Measurements from ENCODE around the gene MICA. TPM values are rescaled to one million over a fixed set of nuclear protein-coding genes. Genes with fewer than 3 reads are reported as not detected.
"Not testable (repeated sequence)": the region's sequence is repeated elsewhere in the genome, so short reads cannot be mapped to it uniquely, and the experiment has no call there.

Gene MICA
- total RNA-seq, 1 donor from 2014 or later: 70.0 TPM

GRCh38 chr6:31402324-31403282, 792 bp upstream of the MICA start:
- H3K4me3 Mint-ChIP-seq (ENCODE audit: unreplicated experiment): peak overlapping the region; percentile 99
- H3K36me3 Mint-ChIP-seq (ENCODE audit: low read depth, unreplicated experiment): no peaks in the 10 kb centered on the region
- DNase-seq (ENCODE audit: low read depth): no peak
- no peaks in the 10 kb centered on the region for H3K9me3 Mint-ChIP-seq (ENCODE audit: unreplicated experiment)
- peaks cover 29% of the 10 kb centered on the region for H3K4me1 Mint-ChIP-seq (ENCODE audit: low read depth, unreplicated experiment)
- peak overlapping the region; percentile 85 for H3K9ac ChIP-seq (ENCODE audit: low read length)
- H3K27ac Mint-ChIP-seq (ENCODE audit: unreplicated experiment): peak overlapping the region; percentile 72
- peak overlapping the region; percentile 93 for H3K4me3 ChIP-seq (ENCODE audit: insufficient read depth, low read depth, low read length)
- H3K4me2 ChIP-seq (ENCODE audit: low read length): peak overlapping the region; percentile 97
- H3K27ac ChIP-seq (ENCODE audit: low read depth, low read length): peak overlapping the region; percentile 66
- peaks cover 32% of the 10 kb centered on the region for H3K4me1 ChIP-seq (ENCODE audit: insufficient read depth, low read length)
- no peaks in the 10 kb centered on the region for H3K9me3 ChIP-seq (ENCODE audit: insufficient read depth, low read depth, low read length)
- no peak for FAIRE-seq
- H2AFZ ChIP-seq (ENCODE audit: low read depth, low read length): peak overlapping the region; percentile 55
- peaks cover 75% of the 10 kb centered on the region for H3K79me2 ChIP-seq (ENCODE audit: insufficient read depth, low read length)
- TF ChIP-seq EZH2 (IDR thresholded peaks at IDR 0.05; ENCODE audit: insufficient read depth, low read length): no peak
- no peak for TF ChIP-seq CTCF (IDR thresholded peaks at IDR 0.05; ENCODE audit: insufficient read depth, low read depth, low read length)
- H3K27me3 ChIP-seq (ENCODE audit: insufficient read depth, low read length): no peaks in the 10 kb centered on the region
- H3K36me3 ChIP-seq (ENCODE audit: insufficient read depth, low read length): no peaks in the 10 kb centered on the region
- H4K20me1 ChIP-seq (ENCODE audit: insufficient read depth, low read length): peaks cover 53% of the 10 kb centered on the region
- no peaks in the 10 kb centered on the region for H3K27me3 Mint-ChIP-seq (ENCODE audit: low read depth, unreplicated experiment)

- H3K9me3 ChIP-seq (ENCODE audit: insufficient read depth, low read depth, low read length); FAIRE-seq; H3K36me3 ChIP-seq (ENCODE audit: insufficient read depth, low read length); H3K9me3 Mint-ChIP-seq (ENCODE audit: unreplicated experiment); H3K36me3 Mint-ChIP-seq (ENCODE audit: low read depth, unreplicated experiment); H3K27me3 ChIP-seq (ENCODE audit: insufficient read depth, low read length); H3K27me3 Mint-ChIP-seq (ENCODE audit: low read depth, unreplicated experiment); DNase-seq (ENCODE audit: low read depth): not testable (repeated sequence)
- peaks cover 42% of the 10 kb centered on the region for H3K4me1 ChIP-seq (ENCODE audit: insufficient read depth, low read length)
- peak overlapping the region; percentile 99 for H3K4me3 Mint-ChIP-seq (ENCODE audit: unreplicated experiment)
- peaks cover 65% of the 10 kb centered on the region for H4K20me1 ChIP-seq (ENCODE audit: insufficient read depth, low read length)
- H3K4me3 ChIP-seq (ENCODE audit: insufficient read depth, low read depth, low read length): peak overlapping the region; percentile 93
- peak overlapping the region; percentile 44 for H3K27ac ChIP-seq (ENCODE audit: low read depth, low read length)
- peak overlapping the region; percentile 85 for H3K9ac ChIP-seq (ENCODE audit: low read length)
- H2AFZ ChIP-seq (ENCODE audit: low read depth, low read length): peak overlapping the region; percentile 64
- peaks cover 38% of the 10 kb centered on the region for H3K4me1 Mint-ChIP-seq (ENCODE audit: low read depth, unreplicated experiment)
- H3K4me2 ChIP-seq (ENCODE audit: low read length): peak overlapping the region; percentile 97
- H3K79me2 ChIP-seq (ENCODE audit: insufficient read depth, low read length): peaks cover 89% of the 10 kb centered on the region
- H3K27ac Mint-ChIP-seq (ENCODE audit: unreplicated experiment): peak overlapping the region; percentile 62
Observed at GRCh38 chr6:31404061-31404364, 618 bp downstream of the MICA start.

- H3K4me3 ChIP-seq (ENCODE audit: insufficient read depth, low read depth, low read length): no peak overlapping the region
- no peak overlapping the region for H2AFZ ChIP-seq (ENCODE audit: low read depth, low read length)
- no peaks in the 10 kb centered on the region for H3K9me3 ChIP-seq (ENCODE audit: insufficient read depth, low read depth, low read length)
- H3K27me3 Mint-ChIP-seq (ENCODE audit: low read depth, unreplicated experiment): no peaks in the 10 kb centered on the region
- H3K27ac ChIP-seq (ENCODE audit: low read depth, low read length): no peak overlapping the region
- no peak overlapping the region for H3K27ac Mint-ChIP-seq (ENCODE audit: unreplicated experiment)
- peaks cover 42% of the 10 kb centered on the region for H3K4me1 ChIP-seq (ENCODE audit: insufficient read depth, low read length)
- no peak for FAIRE-seq
- H3K27me3 ChIP-seq (ENCODE audit: insufficient read depth, low read length): no peaks in the 10 kb centered on the region
- H4K20me1 ChIP-seq (ENCODE audit: insufficient read depth, low read length): peaks cover 85% of the 10 kb centered on the region
- H3K36me3 Mint-ChIP-seq (ENCODE audit: low read depth, unreplicated experiment): peaks cover 5% of the 10 kb centered on the region
- H3K36me3 ChIP-seq (ENCODE audit: insufficient read depth, low read length): peaks cover 4% of the 10 kb centered on the region
- no peak for DNase-seq (ENCODE audit: low read depth)
- H3K4me1 Mint-ChIP-seq (ENCODE audit: low read depth, unreplicated experiment): peaks cover 41% of the 10 kb centered on the region
- no peak overlapping the region for H3K9ac ChIP-seq (ENCODE audit: low read length)
- H3K4me2 ChIP-seq (ENCODE audit: low read length): peak overlapping the region; percentile 1
- H3K4me3 Mint-ChIP-seq (ENCODE audit: unreplicated experiment): no peak overlapping the region
- TF ChIP-seq EZH2 (IDR thresholded peaks at IDR 0.05; ENCODE audit: insufficient read depth, low read length): no peak
- no peak for TF ChIP-seq CTCF (IDR thresholded peaks at IDR 0.05; ENCODE audit: insufficient read depth, low read depth, low read length)
- no peaks in the 10 kb centered on the region for H3K9me3 Mint-ChIP-seq (ENCODE audit: unreplicated experiment)
- H3K79me2 ChIP-seq (ENCODE audit: insufficient read depth, low read length): peaks cover 97% of the 10 kb centered on the region
Observed at GRCh38 chr6:31405996-31406395, 2.6 kb downstream of the MICA start.

All from astrocyte (in vitro differentiated cells and primary cell).